Neural progenitor cell (in vitro differentiated cells): ENCODE measurements around the gene LHFPL2. TPM values are rescaled to one million over a fixed set of nuclear protein-coding genes. Genes with fewer than 3 reads are reported as not detected.
A peak's percentile ranks its signal among the peaks of the same experiment; 100 is the strongest.

ENCODE experiments used
- DNase-seq: peaks from one replicate; pipeline ENCODE4 v3.0.0-alpha.2; 2016; ENCODE audit warnings: low spot score
- H2AFZ ChIP-seq: fragments of 200-600 bp; sonication (generic); replicated peaks from 2 replicates; pipeline ENCODE4 v1.6.1; 2016; ENCODE audit warnings: antibody characterized with exemption
- H3F3A ChIP-seq: fragments of 200-600 bp; sonication (generic); 2 replicates; pipeline ENCODE4 v1.6.1; 2016; ENCODE audit warnings: antibody characterized with exemption, low read depth
- H3K27ac ChIP-seq: fragments of 200-600 bp; sonication (generic); 2 replicates; pipeline ENCODE4 v1.5.1; 2016; ENCODE audit warnings: mild to moderate bottlenecking
- H3K27me3 ChIP-seq: fragments of 200-600 bp; sonication (generic); 2 replicates; pipeline ENCODE4 v1.6.1; 2016; ENCODE audit warnings: mild to moderate bottlenecking, moderate library complexity
- H3K36me3 ChIP-seq: fragments of 200-600 bp; sonication (generic); 2 replicates; pipeline ENCODE4 v1.5.1; 2016
- H3K4me1 ChIP-seq: fragments of 200-600 bp; sonication (generic); 2 replicates; pipeline ENCODE4 v1.6.1; 2016; ENCODE audit warnings: mixed run types
- H3K4me2 ChIP-seq: fragments of 200-600 bp; sonication (generic); 2 replicates; pipeline ENCODE4 v1.6.1; 2016
- H3K4me3 ChIP-seq: fragments of 200-600 bp; sonication (generic); 2 replicates; pipeline ENCODE4 v1.5.1; 2016
- H3K79me2 ChIP-seq: fragments of 200-600 bp; sonication (generic); 2 replicates; pipeline ENCODE4 v1.6.1; 2016; ENCODE audit warnings: low read depth
- H3K9ac ChIP-seq: fragments of 200-600 bp; sonication (generic); 2 replicates; pipeline ENCODE4 v1.6.1; 2016
- H3K9me3 ChIP-seq: fragments of 200-600 bp; sonication (generic); 2 replicates; pipeline ENCODE4 v1.5.1; 2016; ENCODE audit warnings: low read depth
- H4K20me1 ChIP-seq: fragments of 200-600 bp; sonication (generic); 2 replicates; pipeline ENCODE4 v1.6.1; 2016; ENCODE audit warnings: low read depth
- H3K27ac Mint-ChIP-seq: 3 replicates; pipeline ENCODE4 v1.8.0; 2021; ENCODE audit warnings: mixed read lengths
- H3K27me3 Mint-ChIP-seq: 2 replicates; pipeline ENCODE4 v1.8.0; 2022; ENCODE audit warnings: low read depth, mild to moderate bottlenecking, inconsistent platforms, moderate library complexity, mixed read lengths; ENCODE audit not compliant: insufficient read depth
- H3K36me3 Mint-ChIP-seq: 3 replicates; pipeline ENCODE4 v1.8.0; 2021; ENCODE audit warnings: mixed read lengths
- H3K4me1 Mint-ChIP-seq: 3 replicates; pipeline ENCODE4 v1.8.0; 2021; ENCODE audit warnings: mixed read lengths
- H3K4me3 Mint-ChIP-seq: 3 replicates; pipeline ENCODE4 v1.8.0; 2021; ENCODE audit warnings: mild to moderate bottlenecking, moderate library complexity, mixed read lengths
- H3K9me3 Mint-ChIP-seq: 3 replicates; pipeline ENCODE4 v1.8.0; 2020; ENCODE audit warnings: mixed read lengths
- CTCF ChIP-seq: fragments of 200-600 bp; sonication (generic); IDR thresholded peaks from 2 replicates; pipeline ENCODE4 v1.5.1; 2017; ENCODE audit warnings: antibody characterized with exemption, mild to moderate bottlenecking
- EZH2 ChIP-seq: fragments of 200-600 bp; sonication (generic); IDR thresholded peaks from 2 replicates; pipeline ENCODE4 v1.6.1; 2017; ENCODE audit warnings: antibody characterized with exemption, mild to moderate bottlenecking, moderate library complexity
- EZH2phosphoT487 ChIP-seq: fragments of 200-600 bp; sonication (generic); IDR thresholded peaks from 2 replicates; pipeline ENCODE4 v1.6.1; 2017; ENCODE audit warnings: antibody characterized with exemption
- total RNA-seq: library from RNA; depleted of rRNA; stranded (reverse); fragments of >200 nt; gene quantifications from 2 replicates; pipeline ENCODE4 v1.2.3, GENCODE V29; 2015; ENCODE audit warnings: low replicate concordance

Gene LHFPL2
- total RNA-seq, 1 donor from 2014 or later: 21.1 TPM

- no peaks in the 10 kb centered on the region for H4K20me1 ChIP-seq
- H2AFZ ChIP-seq: no peak overlapping the region
- Mint-ChIP-seq H3K27ac (no peak overlapping the region), H3K4me3 (no peak overlapping the region), H3K4me1 (peaks cover 20% of the 10 kb centered on the region), H3K36me3 (peaks cover 2% of the 10 kb centered on the region), H3K9me3 (no peaks in the 10 kb centered on the region), H3K27me3 (no peaks in the 10 kb centered on the region)
- H3K9me3 ChIP-seq: no peaks in the 10 kb centered on the region
- H3K9ac ChIP-seq: no peak overlapping the region
- no peaks in the 10 kb centered on the region for H3K36me3 ChIP-seq
- H3F3A ChIP-seq: peaks cover 5% of the 10 kb centered on the region
- H3K4me1 ChIP-seq: peaks cover 8% of the 10 kb centered on the region
- no peaks in the 10 kb centered on the region for H3K79me2 ChIP-seq
- DNase-seq: no peak
- no peak overlapping the region for H3K27ac ChIP-seq
- no peaks in the 10 kb centered on the region for H3K27me3 ChIP-seq
- H3K4me3 ChIP-seq: no peak overlapping the region
- no peak for TF ChIP-seq EZH2
- no peak for TF ChIP-seq EZH2phosphoT487
- TF ChIP-seq CTCF: no peak
- no peak overlapping the region for H3K4me2 ChIP-seq
Observed at GRCh38 chr5:78527925-78528324, 120.6 kb downstream of the LHFPL2 start.

GRCh38 chr5:78527054-78527859 is 121.3 kb downstream of the LHFPL2 start:
- H2AFZ ChIP-seq: no peak overlapping the region
- no peak overlapping the region for H3K9ac ChIP-seq
- peaks cover 8% of the 10 kb centered on the region for H3K4me1 ChIP-seq
- H3K9me3 ChIP-seq: no peaks in the 10 kb centered on the region
- H4K20me1 ChIP-seq: no peaks in the 10 kb centered on the region
- no peaks in the 10 kb centered on the region for H3K27me3 ChIP-seq
- peak overlapping the region; percentile 96 for H3K27ac Mint-ChIP-seq
- H3F3A ChIP-seq: peaks cover 5% of the 10 kb centered on the region
- TF ChIP-seq EZH2 (no peak), EZH2phosphoT487 (no peak), CTCF (no peak)
- DNase-seq: peak; percentile 40
- H3K4me3 Mint-ChIP-seq: peak overlapping the region; percentile 24
- peaks cover 2% of the 10 kb centered on the region for H3K36me3 Mint-ChIP-seq
- no peak overlapping the region for H3K27ac ChIP-seq
- no peaks in the 10 kb centered on the region for H3K27me3 Mint-ChIP-seq
- no peak overlapping the region for H3K4me2 ChIP-seq
- H3K9me3 Mint-ChIP-seq: no peaks in the 10 kb centered on the region
- H3K79me2 ChIP-seq: no peaks in the 10 kb centered on the region
- no peaks in the 10 kb centered on the region for H3K36me3 ChIP-seq
- H3K4me3 ChIP-seq: no peak overlapping the region
- H3K4me1 Mint-ChIP-seq: peaks cover 20% of the 10 kb centered on the region

- TF ChIP-seq EZH2phosphoT487: no peak
- TF ChIP-seq EZH2: no peak
- TF ChIP-seq CTCF: no peak
- H3K36me3 ChIP-seq: no peaks in the 10 kb centered on the region
- no peaks in the 10 kb centered on the region for H3K79me2 ChIP-seq
- Mint-ChIP-seq H3K4me3 (no peak overlapping the region), H3K4me1 (peaks cover 24% of the 10 kb centered on the region), H3K36me3 (peaks cover 2% of the 10 kb centered on the region), H3K9me3 (no peaks in the 10 kb centered on the region), H3K27ac (no peak overlapping the region), H3K27me3 (no peaks in the 10 kb centered on the region)
- no peaks in the 10 kb centered on the region for H3K27me3 ChIP-seq
- H3K9ac ChIP-seq: no peak overlapping the region
- H3K9me3 ChIP-seq: no peaks in the 10 kb centered on the region
- no peak overlapping the region for H3K27ac ChIP-seq
- H4K20me1 ChIP-seq: no peaks in the 10 kb centered on the region
- H3K4me1 ChIP-seq: peaks cover 8% of the 10 kb centered on the region
- no peak for DNase-seq
- no peak overlapping the region for H3K4me3 ChIP-seq
- H2AFZ ChIP-seq: no peak overlapping the region
- peaks cover 5% of the 10 kb centered on the region for H3F3A ChIP-seq
- H3K4me2 ChIP-seq: no peak overlapping the region
Observed at GRCh38 chr5:78526049-78526525, 122.5 kb downstream of the LHFPL2 start.
